ENCODE measurements around the gene ACBD4.

DNA sequence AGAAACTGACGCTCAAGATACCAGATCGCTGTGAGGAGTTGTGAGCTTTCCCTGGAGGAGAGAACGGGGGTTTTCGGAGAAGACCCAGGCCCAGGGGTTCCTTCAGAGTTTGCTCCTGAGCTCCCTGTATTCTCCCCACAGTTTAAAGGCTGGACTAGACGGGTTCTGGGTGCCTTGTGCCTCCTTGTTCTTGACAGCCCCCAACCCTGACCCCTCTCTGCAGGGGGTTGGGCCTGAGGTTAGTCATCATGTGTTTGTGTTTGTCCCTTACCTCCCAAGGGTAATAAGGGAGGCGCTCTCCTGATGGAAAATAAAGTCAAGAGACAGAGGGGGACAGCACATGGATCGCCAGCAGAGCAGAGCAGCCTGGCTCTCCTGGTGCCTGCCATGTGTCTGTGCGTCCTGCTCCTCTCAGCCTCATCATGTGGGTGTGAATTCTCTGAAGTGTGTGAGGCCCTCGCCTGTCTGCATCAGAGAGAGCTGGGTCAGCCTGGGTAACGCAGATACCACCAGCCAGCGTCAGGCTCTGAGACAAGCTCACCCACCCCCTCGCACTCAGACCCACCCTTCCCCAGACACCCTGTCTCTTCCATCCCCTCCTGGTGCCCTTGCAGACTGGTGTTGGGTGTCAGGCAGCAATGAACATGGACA lies 34.9 kb downstream of the ACBD4 start:
- TF ChIP-seq, protein P1, sequence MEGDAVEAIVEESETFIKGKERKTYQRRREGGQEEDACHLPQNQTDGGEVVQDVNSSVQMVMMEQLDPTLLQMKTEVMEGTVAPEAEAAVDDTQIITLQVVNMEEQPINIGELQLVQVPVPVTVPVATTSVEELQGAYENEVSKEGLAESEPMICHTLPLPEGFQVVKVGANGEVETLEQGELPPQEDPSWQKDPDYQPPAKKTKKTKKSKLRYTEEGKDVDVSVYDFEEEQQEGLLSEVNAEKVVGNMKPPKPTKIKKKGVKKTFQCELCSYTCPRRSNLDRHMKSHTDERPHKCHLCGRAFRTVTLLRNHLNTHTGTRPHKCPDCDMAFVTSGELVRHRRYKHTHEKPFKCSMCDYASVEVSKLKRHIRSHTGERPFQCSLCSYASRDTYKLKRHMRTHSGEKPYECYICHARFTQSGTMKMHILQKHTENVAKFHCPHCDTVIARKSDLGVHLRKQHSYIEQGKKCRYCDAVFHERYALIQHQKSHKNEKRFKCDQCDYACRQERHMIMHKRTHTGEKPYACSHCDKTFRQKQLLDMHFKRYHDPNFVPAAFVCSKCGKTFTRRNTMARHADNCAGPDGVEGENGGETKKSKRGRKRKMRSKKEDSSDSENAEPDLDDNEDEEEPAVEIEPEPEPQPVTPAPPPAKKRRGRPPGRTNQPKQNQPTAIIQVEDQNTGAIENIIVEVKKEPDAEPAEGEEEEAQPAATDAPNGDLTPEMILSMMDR (IDR thresholded peaks at IDR 0.05; ENCODE audit: low read depth, low read length, poor library complexity, severe bottlenecking): no peak
- TF ChIP-seq EZH2phosphoT487 (IDR thresholded peaks at IDR 0.05; ENCODE audit: borderline replicate concordance, low read length): no peak

Measured in DOHH2 (cell line).